Prostate gland (tissue), 2 donors: ENCODE measurements around the gene LRRC26. TPM values are rescaled to one million over a fixed set of nuclear protein-coding genes. Genes with fewer than 3 reads are reported as not detected.

Experiments
- DNase-seq: peaks from one replicate; pipeline ENCODE4 v3.0.0-alpha.2; 2019; ENCODE audit warnings: low spot score
- H3K27ac ChIP-seq, 2 donors: fragments of 200-600 bp; sonication (generic); 2 replicates each; pipeline ENCODE4 v1.5.1; 2017 to 2019
- H3K27me3 ChIP-seq: fragments of 200-600 bp; sonication (generic); replicated peaks from 2 replicates; pipeline ENCODE4 v1.5.1; 2019; ENCODE audit not compliant: insufficient read depth
- H3K36me3 ChIP-seq, 2 donors: fragments of 200-600 bp; sonication (generic); 1 replicate in 1 of 2; 2 replicates in 1 of 2; pipeline versions ENCODE4 v1.5.1 to v1.8.1; 2017 to 2019
- H3K4me1 ChIP-seq: fragments of 200-600 bp; sonication (generic); replicated peaks from 2 replicates; pipeline ENCODE4 v1.5.1; 2019
- H3K4me3 ChIP-seq, 2 donors: fragments of 200-600 bp; sonication (generic); 2 replicates each; pipeline ENCODE4 v1.5.1; 2017 to 2019
- H3K9me3 ChIP-seq: fragments of 200-600 bp; sonication (generic); 2 replicates; pipeline ENCODE4 v1.5.1; 2017
- POLR2A ChIP-seq: fragments of 450-650 bp; IDR thresholded peaks from one replicate; pipeline ENCODE4 v1.6.1; 2016; ENCODE audit warnings: antibody characterized with exemption, mild to moderate bottlenecking
- POLR2AphosphoS5 ChIP-seq: sonication (generic); formaldehyde crosslinking; IDR thresholded peaks from one replicate; pipeline ENCODE4 v1.6.1; 2017; ENCODE audit warnings: antibody characterized with exemption
- WGBS: methylation state at CpG from one replicate; pipeline ENCODE4 v1.1.5; 2018; 5-methylcytosine and 5-hydroxymethylcytosine counted together
- intact Hi-C: fragments of 100-400 bp; cut with DNase I; formaldehyde crosslinking; loops from one replicate; pipeline ENCODE4 v1.14.2; 2022
- total RNA-seq, 2 donors: library from RNA; depleted of rRNA; stranded (reverse); fragments of >200 nt; gene quantifications; one replicate each; pipeline ENCODE4 v1.1.0, GENCODE V29; 2016
- TF ChIP-seq, protein P1 (sequence below), 4 experiments: fragments of 200-600 bp in 2 of 4; fragments of 450-650 bp in 2 of 4; sonication (generic) in 2 of 4; IDR thresholded peaks; 1 replicate in 3 of 4; 2 replicates in 1 of 4; pipeline ENCODE4 v1.5.1; 2016 to 2019; ENCODE audit warnings: antibody characterized with exemption in 4 of 4, mild to moderate bottlenecking in 2 of 4, moderate library complexity in 2 of 4

LRRC26 gene
- total RNA-seq, 2 donors from 2014 or later = 183 to 582 TPM

DNA sequence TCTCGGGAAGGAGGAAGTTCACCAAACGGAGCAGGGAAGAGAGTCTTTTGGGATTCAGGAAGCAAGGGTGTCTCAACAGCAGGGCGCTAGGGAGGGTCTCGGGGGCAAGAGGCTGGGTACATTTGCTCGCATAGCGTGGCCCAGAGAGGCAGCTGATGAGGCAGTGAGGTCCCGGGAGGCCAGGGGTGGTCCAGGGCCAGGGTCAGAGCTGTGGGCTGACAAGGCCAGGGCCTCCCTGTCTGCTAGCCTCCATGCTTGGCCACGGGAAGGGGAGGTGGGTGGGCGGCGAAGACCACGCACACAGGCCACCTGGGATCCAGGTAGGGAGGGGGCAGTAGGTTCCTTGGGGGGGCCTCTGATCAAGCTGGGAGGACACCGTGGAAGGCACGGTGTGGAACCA lies 41.7 kb upstream of the LRRC26 start:
- Histone ChIP-seq H3K36me3 (no peaks in the 10 kb centered on the region), H3K9me3 (no peaks in the 10 kb centered on the region), H3K4me1 (peaks cover 4% of the 10 kb centered on the region), H3K27ac (no peak overlapping the region), H3K27me3 (no peaks in the 10 kb centered on the region), H3K4me3 (no peak overlapping the region)
- no peak for DNase-seq
- no peak for TF ChIP-seq POLR2AphosphoS5
- TF ChIP-seq POLR2A = no peak
- TF ChIP-seq, protein P1, sequence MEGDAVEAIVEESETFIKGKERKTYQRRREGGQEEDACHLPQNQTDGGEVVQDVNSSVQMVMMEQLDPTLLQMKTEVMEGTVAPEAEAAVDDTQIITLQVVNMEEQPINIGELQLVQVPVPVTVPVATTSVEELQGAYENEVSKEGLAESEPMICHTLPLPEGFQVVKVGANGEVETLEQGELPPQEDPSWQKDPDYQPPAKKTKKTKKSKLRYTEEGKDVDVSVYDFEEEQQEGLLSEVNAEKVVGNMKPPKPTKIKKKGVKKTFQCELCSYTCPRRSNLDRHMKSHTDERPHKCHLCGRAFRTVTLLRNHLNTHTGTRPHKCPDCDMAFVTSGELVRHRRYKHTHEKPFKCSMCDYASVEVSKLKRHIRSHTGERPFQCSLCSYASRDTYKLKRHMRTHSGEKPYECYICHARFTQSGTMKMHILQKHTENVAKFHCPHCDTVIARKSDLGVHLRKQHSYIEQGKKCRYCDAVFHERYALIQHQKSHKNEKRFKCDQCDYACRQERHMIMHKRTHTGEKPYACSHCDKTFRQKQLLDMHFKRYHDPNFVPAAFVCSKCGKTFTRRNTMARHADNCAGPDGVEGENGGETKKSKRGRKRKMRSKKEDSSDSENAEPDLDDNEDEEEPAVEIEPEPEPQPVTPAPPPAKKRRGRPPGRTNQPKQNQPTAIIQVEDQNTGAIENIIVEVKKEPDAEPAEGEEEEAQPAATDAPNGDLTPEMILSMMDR (IDR thresholded peaks at IDR 0.05) = no peak
- 80% methylated on average over 13 of the region's 13 CpGs for WGBS
- intact Hi-C loops = no loop called here

DNA sequence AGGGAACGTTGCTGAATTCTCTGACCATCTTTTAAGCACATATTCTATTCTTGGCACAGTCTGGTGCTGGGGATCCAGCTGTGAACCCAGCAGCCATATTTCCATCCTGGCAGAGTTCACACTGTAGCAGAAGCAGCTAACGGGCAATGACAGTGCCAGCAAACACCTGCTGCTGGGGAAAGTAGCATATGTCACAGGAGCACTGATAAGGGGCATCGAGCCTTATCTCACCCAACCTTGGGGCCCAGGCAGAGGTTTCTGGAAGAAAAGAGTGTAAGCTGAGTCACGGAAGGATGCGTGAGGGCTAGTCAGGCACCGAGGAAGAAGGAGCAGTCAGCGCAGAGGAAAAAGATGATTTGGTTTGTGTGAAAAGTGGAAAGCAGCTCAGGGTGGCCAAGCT lies 36.8 kb upstream of the LRRC26 start:
- H3K4me1 ChIP-seq = peaks cover 24% of the 10 kb centered on the region

DNA sequence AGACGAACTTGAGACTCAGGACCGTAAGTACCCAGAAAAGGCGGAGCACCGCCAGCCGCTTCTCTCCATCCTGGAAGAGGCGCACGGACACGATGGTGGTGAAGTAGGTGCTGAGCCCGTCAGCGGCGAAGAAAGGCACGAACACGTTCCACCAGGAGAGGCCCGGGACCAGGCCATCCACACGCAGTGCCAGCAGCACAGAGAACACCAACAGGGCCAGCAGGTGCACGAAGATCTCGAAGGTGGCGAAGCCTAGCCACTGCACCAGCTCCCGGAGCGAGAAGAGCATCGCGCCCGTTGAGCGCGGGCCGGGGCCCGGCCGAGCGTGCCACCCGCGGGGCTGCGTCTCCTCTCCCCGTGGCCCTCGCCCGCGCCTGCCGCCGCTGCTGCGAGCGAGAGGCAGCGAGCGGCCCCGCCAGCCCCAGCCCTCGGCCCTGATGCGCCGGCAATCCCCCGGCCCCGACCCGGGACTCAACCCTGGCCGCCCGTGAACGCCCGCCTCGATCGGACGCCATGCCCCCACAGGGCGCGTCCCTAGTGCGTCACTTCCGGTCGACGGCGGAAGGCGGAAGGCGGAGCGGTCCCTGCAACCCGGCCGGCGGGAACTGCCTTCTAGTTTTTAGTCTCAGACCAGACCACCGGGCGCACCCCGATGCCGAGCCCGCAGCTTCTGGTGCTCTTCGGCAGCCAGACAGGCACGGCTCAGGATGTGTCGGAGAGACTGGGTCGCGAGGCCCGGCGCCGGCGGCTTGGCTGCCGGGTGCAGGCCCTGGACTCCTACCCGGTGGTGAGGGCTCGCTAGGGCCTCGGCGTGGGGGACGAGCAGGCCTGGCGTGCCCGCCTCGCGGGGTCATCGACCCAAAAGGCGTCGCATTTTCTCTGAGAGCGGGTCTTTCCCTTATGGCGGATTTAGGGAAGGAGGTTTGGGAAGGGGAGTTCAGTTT lies 35.5 kb upstream of the LRRC26 start, which contains the start of the genes NDOR1 and TMEM203:
Gene NDOR1 (plus strand): TSS at position 575 of the 944 bp plus-strand sequence. CDS start 78 bp downstream, at position 653.
Gene TMEM203 (minus strand): TSS at position 523 of the 944 bp plus-strand sequence. CDS start 234 bp downstream, at position 289.
- H3K27ac ChIP-seq = peak within 1 kb of the TSS; percentile 49 to 72
- intact Hi-C loops = no loop called here
- peaks cover 27% of the 10 kb centered on the region for H3K4me1 ChIP-seq
- peak; percentile 71 for TF ChIP-seq POLR2A
- TF ChIP-seq, protein P1 (IDR thresholded peaks at IDR 0.05) = peak in 1 of 4 experiments; percentile 13
- TF ChIP-seq POLR2AphosphoS5 = peak; percentile 96
- no peaks in the 10 kb centered on the region for H3K27me3 ChIP-seq
- WGBS = under 1% methylated on average over 53 of the region's 98 CpGs
- peak; percentile 87 for DNase-seq
- peak within 1 kb of the TSS; percentile 73 to 75 for H3K4me3 ChIP-seq
- H3K9me3 ChIP-seq = no peaks in the 10 kb centered on the region
- no peaks in the 10 kb centered on the region for H3K36me3 ChIP-seq

More for the DNA sequence above, 36.8 kb upstream of the LRRC26 start:
- Histone ChIP-seq H3K9me3 (no peaks in the 10 kb centered on the region), H3K27ac (no peak overlapping the region), H3K27me3 (no peaks in the 10 kb centered on the region), H3K4me3 (peak overlapping the region in 1 of 2 donors; percentile 73), H3K36me3 (no peaks in the 10 kb centered on the region)
- intact Hi-C loops = no loop called here
- 84% methylated on average over 7 of the region's 7 CpGs for WGBS
- TF ChIP-seq, protein P1 (IDR thresholded peaks at IDR 0.05) = no peak
- TF ChIP-seq POLR2AphosphoS5 = no peak
- no peak for TF ChIP-seq POLR2A
- no peak for DNase-seq

- DNase-seq = no peak
- Histone ChIP-seq H3K36me3 (no peaks in the 10 kb centered on the region), H3K4me3 (peak overlapping the region; percentile 73 to 75), H3K27ac (peak overlapping the region; percentile 49 to 72), H3K9me3 (no peaks in the 10 kb centered on the region), H3K4me1 (peaks cover 28% of the 10 kb centered on the region), H3K27me3 (no peaks in the 10 kb centered on the region)
- intact Hi-C loops = no loop called here
- 17% methylated on average over 21 of the region's 21 CpGs for WGBS
- TF ChIP-seq, protein P1 (IDR thresholded peaks at IDR 0.05) = no peak
- TF ChIP-seq POLR2AphosphoS5 (no peak), POLR2A (no peak)
Measured at GRCh38 chr9:137204731-137205125, 34.9 kb upstream of the LRRC26 start.
